Mesendoderm (in vitro differentiated cells): ENCODE measurements around the gene ZC2HC1B.

ENCODE experiments used
- DNase-seq: peaks from one replicate; pipeline ENCODE4 v3.0.0; 2013
- H2AK5ac ChIP-seq: 2 replicates; pipeline ENCODE4 v1.6.1; 2013; ENCODE audit warnings: low read length, inconsistent platforms
- H2BK120ac ChIP-seq: 2 replicates; pipeline ENCODE4 v1.6.1; 2013; ENCODE audit warnings: low read depth, mild to moderate bottlenecking, low read length, moderate library complexity, mixed read lengths
- H2BK15ac ChIP-seq: replicated peaks from 2 replicates; pipeline ENCODE4 v1.6.1; 2013; ENCODE audit warnings: low read depth, mild to moderate bottlenecking, moderate library complexity
- H2BK5ac ChIP-seq: 2 replicates; pipeline ENCODE4 v1.6.1; 2013; ENCODE audit warnings: low read length, inconsistent platforms
- H3K18ac ChIP-seq: 2 replicates; pipeline ENCODE4 v1.6.1; 2013; ENCODE audit warnings: mild to moderate bottlenecking, low read length, mixed read lengths
- H3K23ac ChIP-seq: one replicate; pipeline ENCODE4 v1.6.1; 2013; ENCODE audit warnings: low read length
- H3K27ac ChIP-seq: 2 replicates; pipeline ENCODE4 v1.5.1; 2013; ENCODE audit warnings: low read depth, mild to moderate bottlenecking, inconsistent platforms, low read length, moderate library complexity
- H3K27me3 ChIP-seq: 2 replicates; pipeline ENCODE4 v1.6.1; 2013; ENCODE audit warnings: low read length, control low read depth, mild to moderate bottlenecking, inconsistent platforms; ENCODE audit not compliant: insufficient read depth, poor library complexity
- H3K36me3 ChIP-seq: 2 replicates; pipeline ENCODE4 v1.6.1; 2013; ENCODE audit warnings: low read length, inconsistent platforms; ENCODE audit not compliant: control insufficient read depth, insufficient read depth
- H3K4ac ChIP-seq: one replicate; pipeline ENCODE4 v1.6.1; 2013; ENCODE audit warnings: low read depth, mild to moderate bottlenecking, low read length, moderate library complexity
- H3K4me1 ChIP-seq: 2 replicates; pipeline ENCODE4 v1.6.1; 2013; ENCODE audit warnings: low read depth, low read length, inconsistent platforms; ENCODE audit not compliant: control insufficient read depth
- H3K4me2 ChIP-seq: 2 replicates; pipeline ENCODE4 v1.6.1; 2013; ENCODE audit warnings: low read length
- H3K4me3 ChIP-seq: 2 replicates; pipeline ENCODE4 v1.5.1; 2013; ENCODE audit warnings: mild to moderate bottlenecking, low read length
- H3K56ac ChIP-seq: one replicate; pipeline ENCODE4 v1.6.1; 2013; ENCODE audit warnings: low read length
- H3K79me1 ChIP-seq: 2 replicates; pipeline ENCODE4 v1.6.1; 2013; ENCODE audit warnings: low read length, inconsistent platforms
- H3K79me2 ChIP-seq: 2 replicates; pipeline ENCODE4 v1.6.1; 2013; ENCODE audit warnings: mild to moderate bottlenecking, low read length; ENCODE audit not compliant: control insufficient read depth, insufficient read depth
- H3K9ac ChIP-seq: 2 replicates; pipeline ENCODE4 v1.6.1; 2013; ENCODE audit warnings: low read length, inconsistent platforms
- H4K5ac ChIP-seq: one replicate; pipeline ENCODE4 v1.6.1; 2013; ENCODE audit warnings: low read length
- H4K8ac ChIP-seq: one replicate; pipeline ENCODE4 v1.6.1; 2013; ENCODE audit warnings: low read depth, mild to moderate bottlenecking, control low read depth, low read length, moderate library complexity
- WGBS: extraction: QIAGEN DNeasy Blood & Tissue Kit; methylation state at CpG from one replicate; pipeline ENCODE4 v1.1.7; 2013; ENCODE audit warnings: low lambda C conversion rate, missing lambda C conversion rate; ENCODE audit not compliant: insufficient coverage; ENCODE audit errors: extremely low coverage; 5-methylcytosine and 5-hydroxymethylcytosine counted together

ZC2HC1B gene

GRCh38 chr6:143964674-143965081, 100.4 kb downstream of the ZC2HC1B start:
- Histone ChIP-seq H3K18ac (no peak overlapping the region), H2BK120ac (no peak overlapping the region), H3K79me2 (no peaks in the 10 kb centered on the region), H3K23ac (no peak overlapping the region), H3K27ac (no peak overlapping the region), H3K4ac (no peak overlapping the region), H3K4me1 (peaks cover 27% of the 10 kb centered on the region), H2BK5ac (no peak overlapping the region), H2AK5ac (no peak overlapping the region), H4K8ac (no peak overlapping the region), H4K5ac (no peak overlapping the region), H3K4me2 (no peak overlapping the region), H3K56ac (no peak overlapping the region), H2BK15ac (no peak overlapping the region), H3K36me3 (no peaks in the 10 kb centered on the region), H3K9ac (no peak overlapping the region), H3K27me3 (peaks cover 47% of the 10 kb centered on the region), H3K79me1 (no peaks in the 10 kb centered on the region), H3K4me3 (no peak overlapping the region)
- no CpG with 5 or more reads among the region's 6 CpGs for WGBS
- DNase-seq = peak; percentile 90

GRCh38 chr6:143965503-143966171, 101.4 kb downstream of the ZC2HC1B start:
- Histone ChIP-seq H3K79me1 (no peaks in the 10 kb centered on the region), H3K4me1 (peaks cover 24% of the 10 kb centered on the region), H3K56ac (no peak overlapping the region), H4K5ac (no peak overlapping the region), H3K27ac (no peak overlapping the region), H3K4ac (no peak overlapping the region), H2BK120ac (no peak overlapping the region), H3K36me3 (no peaks in the 10 kb centered on the region), H3K79me2 (no peaks in the 10 kb centered on the region), H3K4me3 (no peak overlapping the region), H3K9ac (no peak overlapping the region), H2BK15ac (no peak overlapping the region), H2AK5ac (no peak overlapping the region), H3K27me3 (peaks cover 46% of the 10 kb centered on the region), H2BK5ac (no peak overlapping the region), H3K23ac (no peak overlapping the region), H3K18ac (no peak overlapping the region), H3K4me2 (no peak overlapping the region), H4K8ac (no peak overlapping the region)
- no CpG with 5 or more reads among the region's 6 CpGs for WGBS
- no peak for DNase-seq

- H3K56ac ChIP-seq = no peak overlapping the region
- H3K27me3 ChIP-seq = peaks cover 47% of the 10 kb centered on the region
- no peak overlapping the region for H2BK15ac ChIP-seq
- WGBS = no CpG with 5 or more reads among the region's 1 CpG
- H2BK5ac ChIP-seq = no peak overlapping the region
- H3K79me2 ChIP-seq = no peaks in the 10 kb centered on the region
- no peaks in the 10 kb centered on the region for H3K79me1 ChIP-seq
- H4K5ac ChIP-seq = no peak overlapping the region
- H3K23ac ChIP-seq = no peak overlapping the region
- H3K4me2 ChIP-seq = no peak overlapping the region
- no peak overlapping the region for H4K8ac ChIP-seq
- H3K18ac ChIP-seq = no peak overlapping the region
- no peak overlapping the region for H3K27ac ChIP-seq
- H3K9ac ChIP-seq = no peak overlapping the region
- H3K36me3 ChIP-seq = no peaks in the 10 kb centered on the region
- H3K4me3 ChIP-seq = no peak overlapping the region
- no peak overlapping the region for H3K4ac ChIP-seq
- H3K4me1 ChIP-seq = peaks cover 24% of the 10 kb centered on the region
- H2BK120ac ChIP-seq = no peak overlapping the region
- DNase-seq = no peak
- no peak overlapping the region for H2AK5ac ChIP-seq
Observed at GRCh38 chr6:143966312-143966711, 102.0 kb downstream of the ZC2HC1B start.

GRCh38 chr6:143967706-143968376, 103.6 kb downstream of the ZC2HC1B start:
- no peak overlapping the region for H2BK15ac ChIP-seq
- H3K36me3 ChIP-seq = no peaks in the 10 kb centered on the region
- no peak overlapping the region for H3K56ac ChIP-seq
- no peak overlapping the region for H2BK5ac ChIP-seq
- no peak overlapping the region for H3K4me3 ChIP-seq
- DNase-seq = no peak
- no peak overlapping the region for H3K9ac ChIP-seq
- no peak overlapping the region for H2BK120ac ChIP-seq
- no peaks in the 10 kb centered on the region for H3K79me1 ChIP-seq
- H3K18ac ChIP-seq = no peak overlapping the region
- H3K4ac ChIP-seq = no peak overlapping the region
- no peak overlapping the region for H3K4me2 ChIP-seq
- H3K23ac ChIP-seq = no peak overlapping the region
- no peak overlapping the region for H4K8ac ChIP-seq
- H3K4me1 ChIP-seq = peaks cover 23% of the 10 kb centered on the region
- no peak overlapping the region for H4K5ac ChIP-seq
- H2AK5ac ChIP-seq = no peak overlapping the region
- H3K27ac ChIP-seq = no peak overlapping the region
- H3K27me3 ChIP-seq = peaks cover 45% of the 10 kb centered on the region
- no CpG with 5 or more reads among the region's 5 CpGs for WGBS
- no peaks in the 10 kb centered on the region for H3K79me2 ChIP-seq

GRCh38 chr6:143969077-143969476, 104.8 kb downstream of the ZC2HC1B start:
- Histone ChIP-seq H2BK15ac (no peak overlapping the region), H3K9ac (no peak overlapping the region), H3K79me1 (no peaks in the 10 kb centered on the region), H2BK120ac (no peak overlapping the region), H3K36me3 (no peaks in the 10 kb centered on the region), H3K4me2 (no peak overlapping the region), H3K4ac (no peak overlapping the region), H3K18ac (no peak overlapping the region), H3K4me3 (no peak overlapping the region), H3K79me2 (no peaks in the 10 kb centered on the region), H2AK5ac (no peak overlapping the region), H3K27ac (no peak overlapping the region), H4K8ac (no peak overlapping the region), H4K5ac (no peak overlapping the region), H3K23ac (no peak overlapping the region), H2BK5ac (no peak overlapping the region), H3K4me1 (peaks cover 20% of the 10 kb centered on the region), H3K27me3 (peaks cover 35% of the 10 kb centered on the region), H3K56ac (no peak overlapping the region)
- no CpG with 5 or more reads among the region's 2 CpGs for WGBS
- DNase-seq = peak; percentile 71
